HG02642 (cell line): ENCODE measurements around the gene PTTG2.
"Not testable (repeated sequence)": the region's sequence is repeated elsewhere in the genome, so short reads cannot be mapped to it uniquely, and the experiment has no call there.

Experiments used
- ATAC-seq: cut with Tn5 transposase; IDR thresholded peaks from one replicate; pipeline ENCODE4 v1.9.1; 2021; ENCODE audit warnings: mild to moderate bottlenecking; ENCODE audit not compliant: unreplicated experiment, poor library complexity

The PTTG2 gene

GRCh38 chr4:37960098-37960497, at the start of gene PTTG2:
Gene PTTG2, plus strand, starts transcription at chr4:37960398. Its CDS starts 37 bp downstream, at chr4:37960435.
- no peak for ATAC-seq

DNA sequence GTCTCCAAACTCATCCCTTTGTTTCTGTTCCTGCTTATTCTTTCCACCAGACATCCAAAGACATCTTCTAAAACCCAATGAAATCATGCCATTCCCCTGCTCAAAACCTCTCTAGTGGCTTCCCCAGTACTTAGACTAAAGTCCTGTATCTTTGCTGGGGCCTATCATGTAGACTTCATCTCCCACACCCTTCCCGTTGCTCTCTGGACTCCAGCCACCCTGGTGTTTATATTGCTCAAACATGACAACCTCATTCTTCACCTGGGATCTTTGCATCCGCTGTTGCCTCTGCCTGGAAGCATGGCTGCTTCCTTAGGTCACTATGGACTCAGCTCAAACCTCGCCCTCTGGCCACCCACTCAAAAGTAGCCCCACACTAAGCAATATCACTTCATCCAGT, 45.7 kb upstream of the PTTG2 start:
- ATAC-seq: no peak

DNA sequence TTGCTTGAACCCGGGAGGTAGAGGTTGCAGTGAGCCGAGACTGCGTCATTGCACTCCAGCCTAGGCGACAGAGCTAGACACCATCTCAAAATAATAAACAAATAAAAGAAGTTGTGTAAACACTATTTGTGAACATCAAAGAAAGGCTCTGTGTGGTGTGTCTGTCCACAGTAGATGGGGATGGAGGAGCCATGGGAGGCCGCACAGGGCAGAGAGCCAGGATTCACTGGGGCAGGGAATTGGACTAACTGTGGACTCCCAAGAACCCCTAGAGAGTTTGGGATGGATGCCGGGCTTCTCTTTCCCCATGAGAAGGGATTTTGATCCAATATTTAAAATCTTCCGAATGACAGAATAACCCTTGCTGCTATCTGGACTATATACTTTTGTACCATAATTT, 42.8 kb upstream of the PTTG2 start:
- no peak for ATAC-seq

GRCh38 chr4:37918653-37919052, 41.5 kb upstream of the PTTG2 start:
- no peak for ATAC-seq

- ATAC-seq: no peak
Observed at GRCh38 chr4:37922328-37922727, 37.9 kb upstream of the PTTG2 start.

GRCh38 chr4:37923089-37923488, 37.1 kb upstream of the PTTG2 start:
- ATAC-seq: not testable (repeated sequence)

GRCh38 chr4:37924946-37925345, 35.3 kb upstream of the PTTG2 start:
- ATAC-seq: no peak

GRCh38 chr4:37927434-37927833, 32.8 kb upstream of the PTTG2 start:
- no peak for ATAC-seq

- no peak for ATAC-seq
Observed at GRCh38 chr4:37928426-37929416, 31.5 kb upstream of the PTTG2 start.

DNA sequence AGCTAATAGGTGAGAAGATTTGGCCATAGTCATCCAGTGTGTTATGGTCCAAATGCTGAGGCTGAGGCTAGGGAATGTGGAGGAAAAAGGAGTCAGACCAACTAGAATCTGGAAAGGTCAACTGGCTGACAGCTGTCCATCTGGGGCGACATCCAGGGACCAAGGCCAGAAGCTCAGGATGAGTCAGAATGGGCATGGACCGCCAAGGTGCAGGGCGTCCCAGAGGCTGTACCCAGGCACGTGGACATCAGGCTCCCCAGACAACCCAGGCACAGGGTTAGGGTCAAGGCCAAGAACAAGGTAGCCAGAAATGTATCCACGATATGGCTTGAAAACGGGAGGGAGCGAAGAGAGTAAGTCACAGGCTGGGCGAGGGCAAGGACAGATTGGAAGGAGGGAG, 26.1 kb upstream of the PTTG2 start:
- ATAC-seq: no peak

DNA sequence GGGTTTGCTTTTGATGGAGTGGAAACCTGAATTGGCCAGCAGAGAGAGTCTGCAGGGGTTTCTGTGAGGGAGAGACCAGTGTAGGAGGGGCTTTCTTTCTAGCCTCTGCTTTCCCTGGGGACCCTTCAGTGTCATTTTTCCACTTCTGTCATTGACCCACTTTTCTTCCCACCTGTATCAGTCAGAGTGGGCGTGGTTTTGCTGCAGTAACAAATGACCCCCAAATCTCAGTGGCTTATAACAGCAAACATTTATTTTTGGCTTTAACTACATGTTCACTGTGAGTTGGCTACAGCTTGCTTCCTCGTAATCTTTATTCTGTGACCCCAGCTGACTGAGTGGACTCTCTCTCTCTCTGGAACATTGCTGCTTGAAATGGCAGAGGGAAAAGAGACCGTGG, 25.6 kb upstream of the PTTG2 start:
- no peak for ATAC-seq

GRCh38 chr4:37935026-37935425, 25.2 kb upstream of the PTTG2 start:
- ATAC-seq: no peak

GRCh38 chr4:37936889-37937498, 23.2 kb upstream of the PTTG2 start:
- no peak for ATAC-seq

DNA sequence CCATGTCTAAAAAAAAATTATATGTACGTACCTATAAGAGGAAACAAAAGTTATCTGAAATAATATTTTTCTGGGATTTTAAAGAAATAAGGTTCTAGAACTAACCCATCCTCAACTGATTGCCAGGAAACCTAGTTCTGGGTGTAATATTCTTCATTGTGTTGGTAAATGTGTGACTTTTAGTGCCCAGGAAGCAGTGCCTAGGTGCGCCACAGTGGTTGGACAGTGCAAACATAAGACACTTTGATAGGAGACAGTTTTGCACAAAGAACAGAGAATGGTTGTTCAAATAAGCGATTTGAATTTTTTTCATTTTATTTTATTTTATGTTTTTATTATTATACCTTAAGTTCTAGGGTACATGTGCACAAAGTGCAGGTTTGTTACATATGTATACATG, 22.0 kb upstream of the PTTG2 start:
- no peak for ATAC-seq

DNA sequence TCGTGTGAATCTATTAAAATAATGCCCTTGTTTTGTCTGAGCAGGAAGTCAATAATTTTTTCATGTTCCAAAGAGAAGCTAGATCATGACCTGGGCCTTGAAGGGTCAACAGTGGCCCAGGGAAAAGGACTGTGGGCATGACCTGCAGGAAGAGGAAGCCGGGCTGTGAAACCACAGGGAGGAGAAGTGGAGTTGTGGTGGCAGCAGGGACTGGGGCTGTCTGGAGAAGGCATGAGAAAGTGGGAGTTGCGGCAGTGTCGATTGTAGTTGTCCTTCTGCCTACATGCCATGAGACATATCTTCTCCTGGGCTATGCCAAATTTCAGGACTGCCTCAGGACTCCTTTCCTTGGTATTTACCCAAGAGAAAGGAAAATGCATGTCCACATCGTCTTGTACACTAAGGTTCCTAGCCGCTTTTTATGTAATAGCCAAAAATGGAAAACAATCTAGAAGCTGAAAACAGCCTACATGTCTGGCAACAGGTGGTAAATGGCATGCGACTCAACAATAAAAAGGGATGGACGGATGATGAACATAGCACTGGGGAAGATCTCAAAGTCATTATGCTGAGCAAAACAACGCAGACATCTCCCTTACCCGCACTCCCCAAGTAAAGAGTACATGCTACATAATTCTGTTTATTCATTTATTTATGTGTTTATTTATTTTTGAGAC, 13.6 kb upstream of the PTTG2 start:
- no peak for ATAC-seq

DNA sequence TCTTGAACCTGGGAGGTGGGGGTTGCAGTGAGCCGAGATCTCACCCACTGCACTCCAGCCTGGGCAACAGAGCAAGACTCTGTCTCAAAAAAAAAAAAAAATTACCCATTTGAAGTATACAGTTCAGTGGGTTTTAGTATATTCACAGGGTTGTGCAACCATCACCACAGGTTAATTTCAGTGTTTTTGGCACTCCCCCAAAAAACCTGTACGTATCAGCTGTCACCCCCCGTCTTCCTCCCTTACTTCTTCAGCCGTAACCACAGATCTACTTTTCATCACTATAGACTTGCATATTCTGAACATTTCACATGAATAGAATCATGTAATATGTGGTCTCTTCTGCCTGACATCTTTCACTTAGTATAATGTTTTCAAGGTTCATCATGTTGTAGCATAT, 11.7 kb upstream of the PTTG2 start:
- ATAC-seq: no peak

DNA sequence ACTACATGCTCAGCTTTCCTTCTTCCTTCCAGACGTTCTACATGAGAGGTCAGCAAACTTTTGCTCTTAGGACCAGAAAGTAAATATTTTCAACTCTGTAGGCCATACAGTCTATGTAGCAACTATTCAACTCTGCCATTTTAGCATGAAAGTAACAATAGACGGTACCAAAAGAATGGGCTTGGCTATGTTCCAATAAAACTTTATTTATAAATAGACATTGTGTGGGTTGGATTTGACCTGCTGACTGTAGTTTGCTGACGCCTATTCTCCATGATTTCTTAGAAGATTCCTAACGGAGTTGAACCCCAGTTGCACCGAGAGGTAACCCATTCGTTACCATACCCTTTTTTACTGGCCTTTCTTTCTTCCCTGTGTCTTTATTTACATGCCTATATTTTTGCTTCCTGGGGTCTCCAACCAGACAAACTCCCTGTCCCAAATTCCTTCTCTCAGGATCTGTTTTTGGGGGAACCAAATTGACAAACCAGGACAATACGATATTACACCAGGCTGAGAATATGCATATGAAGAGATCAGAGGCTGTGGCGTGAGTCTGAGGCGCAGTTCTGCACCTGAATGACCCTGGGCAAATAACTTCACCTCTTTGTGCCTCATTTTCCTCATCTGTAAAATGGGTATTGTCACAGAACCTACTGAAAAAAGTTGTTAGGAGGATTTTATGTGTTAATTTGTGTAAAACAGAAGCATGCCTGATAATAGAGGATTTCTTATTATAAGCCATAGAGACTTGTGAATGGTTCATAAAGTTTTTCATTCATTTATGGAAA, 10.4 kb upstream of the PTTG2 start:
- no peak for ATAC-seq

DNA sequence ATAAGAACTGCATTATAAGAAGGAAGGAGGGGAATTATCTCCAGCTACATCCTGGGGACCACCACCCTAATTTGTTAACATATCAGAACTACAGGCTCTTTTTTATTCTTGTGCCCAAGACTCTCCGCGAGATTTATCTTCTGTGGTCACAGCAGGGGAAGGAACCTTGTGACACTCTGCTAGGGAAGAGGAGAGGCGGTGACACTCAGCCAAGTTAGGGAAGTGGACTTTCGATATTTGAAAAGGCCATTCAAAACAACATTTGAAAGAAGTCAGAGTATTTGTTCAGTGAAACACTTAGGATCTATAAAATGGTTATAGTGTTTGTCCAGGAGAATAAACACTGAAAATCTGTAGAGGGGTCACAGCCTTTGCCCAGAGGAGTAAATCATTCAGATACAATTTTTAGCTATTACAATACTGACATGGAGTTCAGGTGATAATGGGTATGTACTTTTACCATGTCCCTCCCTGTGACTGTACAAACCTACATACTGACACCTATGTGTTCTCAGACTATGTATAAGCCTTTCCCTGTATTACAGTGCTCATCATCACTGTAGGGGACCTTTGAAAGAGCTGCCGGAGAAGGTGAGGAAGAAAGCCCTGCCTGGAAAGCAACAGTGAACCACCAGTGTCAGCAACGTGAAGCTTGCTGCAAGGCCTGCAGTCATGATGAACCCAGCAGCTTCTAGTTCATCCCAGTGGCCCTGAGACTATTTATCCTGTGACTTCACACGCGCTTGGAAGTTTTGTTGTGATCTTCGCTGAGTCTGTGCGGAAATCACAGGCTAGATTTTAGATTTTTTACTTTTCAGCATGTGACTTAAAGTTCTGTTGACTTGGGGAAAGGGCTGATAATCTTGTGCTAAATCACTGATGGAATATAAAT, 8.5 kb upstream of the PTTG2 start:
- no peak for ATAC-seq

DNA sequence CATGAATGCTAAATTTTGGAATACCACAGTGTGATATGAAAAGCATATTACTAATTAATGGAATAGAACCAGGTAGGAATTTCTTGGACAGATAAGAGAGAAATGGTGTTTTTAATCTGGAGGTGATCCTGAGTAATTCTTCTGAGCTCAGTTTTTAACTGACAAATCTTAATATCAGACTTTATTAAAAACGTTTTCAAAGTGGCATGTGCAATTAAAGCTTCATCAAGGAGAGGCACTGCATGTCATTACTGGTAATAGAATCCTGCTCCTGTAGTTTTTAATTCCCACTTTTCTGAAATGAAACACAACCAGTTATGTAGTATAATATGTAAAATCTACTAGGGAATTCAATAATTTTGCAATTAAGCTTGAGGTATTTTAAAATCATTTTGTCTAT, 7.0 kb upstream of the PTTG2 start:
- ATAC-seq: no peak
